Lower leg skin (tissue), 3 donors: ENCODE data around the gene DNAL4.

Experiments used
- POLR2A ChIP-seq, 2 donors: fragments of 450-650 bp; IDR thresholded peaks; one replicate each; pipeline ENCODE4 v1.6.1; 2016 to 2017; ENCODE audit warnings: antibody characterized with exemption in 2 of 2, mild to moderate bottlenecking in 1 of 2, moderate library complexity in 1 of 2
- TF ChIP-seq, protein P1 (sequence below), 3 donors: fragments of 450-650 bp; IDR thresholded peaks; one replicate each; pipeline ENCODE4 v1.5.1; 2016; ENCODE audit warnings: antibody characterized with exemption in 3 of 3, mild to moderate bottlenecking in 3 of 3, moderate library complexity in 2 of 3

DNA sequence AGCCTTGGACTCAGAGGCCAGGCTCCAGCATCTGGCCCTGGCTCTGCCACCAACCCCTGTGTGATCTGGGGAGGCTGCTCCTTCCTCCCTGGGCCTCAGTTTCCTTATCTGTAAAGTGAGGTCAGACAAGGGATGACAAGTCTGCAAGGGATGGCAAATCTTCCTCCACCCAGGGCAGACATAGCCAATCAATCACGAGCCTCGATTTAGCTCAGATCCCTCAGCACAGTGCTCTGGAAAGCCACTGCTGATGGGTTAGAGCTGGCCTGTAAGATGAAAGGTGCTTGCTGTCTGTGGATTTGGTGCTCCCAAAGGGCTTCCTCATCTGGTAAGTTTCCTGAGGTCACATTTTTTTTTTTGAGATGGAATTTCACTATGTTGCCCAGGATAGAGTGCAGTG, 29.7 kb upstream of the DNAL4 start:
- no peak for TF ChIP-seq POLR2A (IDR thresholded peaks at IDR 0.05)
- TF ChIP-seq, protein P1, sequence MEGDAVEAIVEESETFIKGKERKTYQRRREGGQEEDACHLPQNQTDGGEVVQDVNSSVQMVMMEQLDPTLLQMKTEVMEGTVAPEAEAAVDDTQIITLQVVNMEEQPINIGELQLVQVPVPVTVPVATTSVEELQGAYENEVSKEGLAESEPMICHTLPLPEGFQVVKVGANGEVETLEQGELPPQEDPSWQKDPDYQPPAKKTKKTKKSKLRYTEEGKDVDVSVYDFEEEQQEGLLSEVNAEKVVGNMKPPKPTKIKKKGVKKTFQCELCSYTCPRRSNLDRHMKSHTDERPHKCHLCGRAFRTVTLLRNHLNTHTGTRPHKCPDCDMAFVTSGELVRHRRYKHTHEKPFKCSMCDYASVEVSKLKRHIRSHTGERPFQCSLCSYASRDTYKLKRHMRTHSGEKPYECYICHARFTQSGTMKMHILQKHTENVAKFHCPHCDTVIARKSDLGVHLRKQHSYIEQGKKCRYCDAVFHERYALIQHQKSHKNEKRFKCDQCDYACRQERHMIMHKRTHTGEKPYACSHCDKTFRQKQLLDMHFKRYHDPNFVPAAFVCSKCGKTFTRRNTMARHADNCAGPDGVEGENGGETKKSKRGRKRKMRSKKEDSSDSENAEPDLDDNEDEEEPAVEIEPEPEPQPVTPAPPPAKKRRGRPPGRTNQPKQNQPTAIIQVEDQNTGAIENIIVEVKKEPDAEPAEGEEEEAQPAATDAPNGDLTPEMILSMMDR (IDR thresholded peaks at IDR 0.05) = no peak
